TTC549 (cell line): ENCODE results near the gene C2orf78.

Source experiments
- FAIRE-seq: peaks from 2 replicates; lab custom pipeline; 2012; peaks lifted over from hg19 to GRCh38; lab: Jason Lieb, UNC

C2orf78 gene

DNA sequence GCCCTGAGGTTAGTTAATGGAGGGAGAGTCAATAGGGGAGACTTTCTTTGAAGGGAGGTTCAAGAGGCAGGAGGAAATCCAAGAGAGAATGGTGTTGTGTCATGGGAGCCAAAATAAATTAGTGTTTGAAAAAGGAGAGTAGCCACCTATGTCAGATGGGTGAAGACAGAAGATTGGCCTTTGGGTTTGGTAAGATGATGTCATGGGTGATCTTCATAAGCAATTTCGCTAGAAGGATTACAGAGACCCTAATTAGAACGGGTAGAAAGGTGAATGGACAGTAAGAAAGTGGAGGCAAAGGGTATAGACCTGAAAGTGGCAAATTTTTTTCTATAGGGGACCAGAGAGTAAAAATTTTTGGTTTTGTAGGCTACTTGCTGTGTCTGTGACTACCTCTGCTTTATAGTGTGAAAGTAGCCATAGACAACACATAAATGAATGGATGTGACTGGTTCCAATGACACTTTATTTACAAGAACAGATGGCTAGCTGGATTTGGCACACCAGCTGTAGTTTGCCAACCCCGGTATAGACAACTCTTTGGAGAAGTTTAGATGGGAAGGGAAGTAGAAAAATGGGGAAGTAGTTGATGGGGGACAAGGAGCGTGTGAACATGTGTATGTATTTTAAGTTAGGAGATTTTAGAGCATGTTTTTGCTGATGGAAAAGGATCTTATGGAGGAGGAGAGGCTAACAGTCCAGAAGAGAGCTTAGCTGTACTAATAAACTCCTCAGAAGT is 54.0 kb downstream of the C2orf78 start:
- FAIRE-seq: no peak

DNA sequence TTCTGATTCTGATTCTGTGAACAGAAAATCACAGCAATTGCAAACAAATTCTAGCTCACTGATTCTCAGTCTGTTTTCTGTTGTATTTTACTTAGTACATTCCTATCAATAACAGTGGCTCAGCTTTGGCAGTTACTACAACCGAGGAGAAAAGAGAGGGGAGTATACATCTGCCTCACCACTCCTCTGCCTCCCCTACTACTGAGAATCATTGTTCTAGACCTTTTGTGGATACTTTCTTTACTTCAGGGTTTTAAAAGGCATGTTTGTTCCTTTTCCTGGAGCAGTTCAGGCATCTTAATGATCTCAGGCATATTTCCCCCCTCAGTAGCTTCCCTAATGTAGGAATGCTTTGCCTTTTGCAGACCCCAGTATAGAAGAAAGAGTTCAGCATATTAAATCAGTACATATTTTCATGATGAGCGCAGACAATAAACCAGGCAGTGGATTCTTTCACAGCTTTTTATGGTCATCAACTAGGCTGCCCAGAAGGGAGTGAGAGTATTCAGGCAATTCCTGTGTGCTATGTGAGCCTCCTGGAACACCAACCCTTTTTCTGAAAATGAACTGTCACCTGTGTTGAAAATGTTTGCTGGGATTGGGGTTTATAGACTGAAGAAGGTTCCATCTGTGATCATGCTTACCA is 55.0 kb downstream of the C2orf78 start:
- FAIRE-seq: no peak

DNA sequence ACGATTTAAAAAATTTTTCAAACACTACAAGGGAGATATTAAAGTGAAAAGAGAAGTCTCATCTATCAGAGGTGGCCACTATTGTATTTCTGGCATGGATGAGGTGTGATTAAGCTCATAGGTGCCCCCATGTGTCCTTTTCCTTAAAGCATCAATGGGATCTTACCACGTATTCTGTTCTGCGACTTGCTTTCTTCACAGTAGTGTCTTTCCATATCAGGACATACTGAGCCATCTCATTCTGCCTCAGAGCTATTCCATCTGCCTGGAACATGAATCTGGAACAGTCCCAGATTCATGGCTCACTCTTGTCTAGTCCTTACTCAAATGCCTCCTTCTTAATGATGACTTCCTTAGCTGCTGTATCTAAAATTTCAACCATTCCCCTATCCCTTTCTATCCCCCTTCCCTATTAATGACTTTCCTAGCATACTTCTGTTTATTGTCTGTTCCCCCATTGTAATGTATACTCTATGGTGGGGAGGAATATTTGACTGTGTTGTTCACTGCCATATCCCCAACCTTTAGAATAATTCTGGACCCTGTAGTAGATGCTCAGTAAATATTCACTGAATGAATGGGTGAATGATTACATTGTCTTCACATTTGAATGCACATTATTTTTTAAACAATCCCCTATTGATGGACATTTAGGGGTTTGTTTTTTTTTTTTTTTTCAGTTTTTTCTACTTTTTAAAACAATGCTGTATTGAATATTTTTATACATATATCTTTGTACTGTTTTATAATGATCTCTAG is 55.8 kb downstream of the C2orf78 start:
- FAIRE-seq: no peak

DNA sequence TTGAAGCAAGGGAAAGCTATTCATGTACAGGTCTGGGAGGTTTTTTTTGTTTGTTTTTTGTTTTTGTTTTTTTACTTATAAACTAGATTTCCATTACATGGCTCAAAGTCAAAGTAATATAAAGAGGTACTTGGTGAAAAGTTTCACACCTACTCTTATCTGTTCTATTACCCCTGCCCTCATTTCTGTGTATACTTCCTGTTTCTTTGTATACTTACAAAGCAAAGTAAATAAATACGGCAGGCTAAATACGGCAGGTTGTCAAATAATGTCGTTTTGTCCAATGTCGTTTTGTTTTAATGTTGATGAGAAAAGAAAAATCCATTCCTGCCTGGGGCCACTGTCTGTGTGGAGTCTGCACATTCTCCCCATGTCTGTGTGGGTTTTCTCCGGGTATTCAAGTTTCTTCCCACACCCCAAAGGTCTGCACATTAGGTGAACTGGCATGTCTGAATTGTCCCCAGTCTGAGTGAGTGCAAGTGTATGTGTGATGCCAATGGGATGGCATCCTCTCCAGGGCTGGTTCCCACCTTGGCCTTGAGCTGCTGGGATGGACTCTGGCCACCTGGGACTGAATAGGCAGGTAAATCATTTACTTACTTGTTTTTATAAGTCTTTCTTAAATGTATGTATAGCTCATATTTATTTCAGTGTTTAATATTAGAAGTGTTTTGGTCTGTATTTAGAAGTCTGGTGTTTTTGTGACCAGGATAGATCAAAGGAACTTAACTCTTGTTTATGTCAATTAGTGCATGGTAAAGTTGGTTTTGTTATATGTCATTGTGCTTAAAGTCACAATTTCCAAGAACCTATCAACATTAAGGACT is 58.1 kb downstream of the C2orf78 start:
- no peak for FAIRE-seq

DNA sequence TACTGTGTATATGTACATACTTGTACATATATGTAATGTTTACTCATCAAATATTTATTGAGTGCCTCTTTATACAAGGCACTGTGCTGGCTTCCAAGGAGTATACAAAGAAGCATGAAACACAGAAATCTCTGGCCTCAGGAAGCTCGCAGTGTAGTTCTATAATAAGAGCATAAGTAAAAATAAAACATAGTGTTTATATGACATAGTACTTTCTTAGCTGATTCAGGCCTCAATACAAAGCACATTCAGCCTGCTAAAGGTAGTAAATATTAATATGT is 58.7 kb downstream of the C2orf78 start:
- no peak for FAIRE-seq

DNA sequence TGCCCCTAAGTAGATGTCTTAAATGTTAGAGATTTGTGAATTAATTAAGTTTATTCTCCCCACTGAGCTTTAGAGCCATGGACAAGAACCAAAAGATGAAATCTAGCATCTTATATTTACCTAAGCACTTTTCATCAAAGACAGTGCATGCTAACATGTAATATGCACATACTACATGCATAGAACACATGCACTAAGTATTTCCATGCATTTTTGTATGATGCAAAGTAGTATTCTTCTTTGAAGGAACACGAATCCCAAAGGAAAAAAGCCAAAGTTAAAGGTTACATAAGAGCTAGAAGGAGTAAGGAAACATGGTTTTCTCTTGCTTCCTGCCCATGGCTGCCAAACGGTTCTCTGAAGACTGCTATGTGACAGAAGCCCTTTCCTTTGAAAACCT is 60.1 kb downstream of the C2orf78 start:
- no peak for FAIRE-seq

DNA sequence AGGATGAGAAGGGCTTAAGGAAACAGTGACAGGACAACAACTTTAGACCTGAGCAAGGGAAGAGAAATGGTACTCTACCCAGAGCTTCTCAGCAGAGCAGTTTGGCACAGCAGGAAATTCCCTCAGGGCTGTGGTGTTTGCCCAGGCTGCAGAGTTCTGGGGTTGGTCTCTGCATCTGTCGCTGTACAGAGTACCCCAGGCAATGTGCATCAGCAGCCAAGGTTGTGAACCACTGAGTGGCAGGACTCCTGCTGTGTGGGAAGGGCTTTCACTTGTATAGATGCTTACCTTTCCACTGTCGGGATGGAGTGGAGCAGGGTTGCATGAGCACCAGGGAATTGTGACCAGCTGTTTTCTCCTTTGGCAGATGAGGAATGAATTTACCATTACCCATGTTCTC is 66.0 kb downstream of the C2orf78 start:
- FAIRE-seq: no peak

DNA sequence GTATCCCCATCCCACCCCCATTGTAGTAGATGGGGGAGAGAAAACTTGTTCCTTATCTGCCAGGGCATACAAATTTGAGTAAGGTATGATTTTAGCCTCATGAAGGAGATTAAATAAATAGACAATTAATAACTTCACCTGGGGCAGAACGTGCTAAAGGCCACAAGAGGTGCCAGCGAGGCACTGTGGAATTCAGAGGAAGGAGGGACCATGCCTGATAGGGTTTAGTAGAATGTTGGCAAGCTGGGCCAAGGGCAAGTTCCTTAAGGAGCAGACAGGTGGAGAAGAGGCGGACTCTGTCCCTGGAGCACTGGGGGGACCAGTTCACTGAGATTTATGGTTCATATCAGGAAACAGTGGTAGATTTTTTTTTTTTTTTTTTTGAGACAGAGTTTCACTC is 67.3 kb downstream of the C2orf78 start:
- no peak for FAIRE-seq

DNA sequence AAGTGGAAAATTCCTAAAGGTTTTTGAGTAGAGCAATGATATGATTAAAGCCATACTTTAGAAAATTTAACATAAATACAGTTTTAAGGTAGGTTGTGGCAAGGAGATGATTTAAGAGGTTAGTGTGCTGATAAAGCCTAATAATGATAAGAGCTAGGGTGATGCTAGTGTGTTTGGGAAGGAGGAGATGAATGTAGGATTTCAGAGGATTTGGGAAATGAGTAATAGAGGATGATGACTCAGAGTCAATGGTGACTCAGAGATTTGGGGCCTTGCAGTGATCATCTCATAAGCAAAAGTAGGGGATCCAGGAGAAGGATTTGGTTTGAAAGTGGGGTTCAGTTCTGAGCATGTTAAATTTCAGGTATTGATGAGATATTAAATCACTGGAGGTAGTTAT is 68.0 kb downstream of the C2orf78 start:
- FAIRE-seq: no peak

DNA sequence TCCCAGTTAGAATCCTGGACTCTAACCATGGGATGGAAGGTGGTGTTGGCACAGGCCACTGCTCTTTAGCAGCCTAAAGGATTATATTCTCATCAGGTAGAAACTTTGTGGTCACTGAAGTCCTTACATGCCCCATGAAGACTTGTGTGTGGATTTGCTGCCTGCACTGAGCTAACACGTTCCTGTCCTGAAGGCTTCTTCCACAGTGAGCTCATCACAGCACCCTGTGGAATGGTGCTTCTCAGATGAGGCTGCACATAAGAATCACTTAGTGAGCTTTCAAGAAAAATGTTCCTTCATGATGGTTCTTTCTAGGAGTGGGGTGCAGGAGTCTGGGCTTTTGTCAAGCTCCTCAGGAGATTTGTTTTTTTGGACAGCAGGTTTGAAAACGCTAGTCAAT is 71.5 kb downstream of the C2orf78 start:
- FAIRE-seq: no peak

DNA sequence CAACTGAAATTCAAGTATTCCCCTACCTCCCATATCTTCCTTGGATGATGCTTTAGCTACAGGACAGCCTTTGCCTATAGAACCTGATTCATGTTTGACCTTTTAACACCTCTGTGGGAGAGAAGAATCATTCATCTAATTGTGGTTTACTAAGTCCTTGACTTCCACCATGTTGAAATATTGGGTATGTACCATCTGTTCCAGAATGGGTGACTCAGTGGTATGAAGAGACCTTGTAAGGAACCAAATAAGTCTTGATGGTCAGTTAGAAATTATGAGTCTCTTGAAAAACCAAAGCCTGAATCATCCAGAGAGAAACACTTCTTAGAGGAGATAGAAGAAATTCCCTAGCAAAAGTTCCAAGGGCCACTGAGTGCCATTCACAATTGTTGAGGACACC is 72.2 kb downstream of the C2orf78 start:
- no peak for FAIRE-seq

DNA sequence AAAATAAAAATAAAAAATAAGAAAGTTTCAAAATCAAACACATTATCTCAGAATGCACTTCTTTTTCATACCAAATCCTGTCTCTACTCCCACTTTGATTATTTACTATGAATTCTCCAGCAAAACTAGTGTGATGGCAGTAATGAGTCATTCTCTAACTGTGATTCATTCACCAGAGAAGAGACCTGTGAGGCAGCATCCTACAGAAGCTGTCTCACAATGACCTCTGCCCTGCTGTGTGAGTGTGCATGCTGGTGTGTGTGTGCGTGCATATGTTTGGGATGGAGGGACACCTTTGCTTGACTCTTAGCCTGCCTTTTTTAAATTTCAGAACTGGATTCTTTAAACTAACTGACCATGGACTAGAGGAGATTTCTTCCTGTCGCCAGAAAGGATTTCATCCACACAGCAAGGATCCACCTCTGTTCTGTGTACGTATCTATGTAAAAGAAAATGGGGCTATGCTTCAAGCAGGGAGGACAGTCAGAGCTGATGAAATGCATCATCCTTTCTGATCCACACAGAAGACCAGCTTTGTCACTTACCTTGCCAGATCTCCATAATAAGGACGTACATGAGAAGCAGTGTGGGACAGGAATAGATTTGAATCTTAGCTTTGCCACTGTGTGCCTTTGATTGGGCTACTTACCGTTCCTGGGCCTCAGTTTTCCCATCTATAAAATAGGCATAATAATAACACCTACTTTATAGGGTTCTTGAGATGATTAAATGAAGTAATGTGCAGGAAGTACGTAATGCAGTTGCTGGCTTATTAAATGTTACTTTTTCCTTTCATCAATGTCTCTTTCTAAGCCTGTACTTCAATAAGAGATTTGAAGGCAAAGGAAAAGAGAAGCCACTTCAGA is 76.0 kb downstream of the C2orf78 start:
- no peak for FAIRE-seq

DNA sequence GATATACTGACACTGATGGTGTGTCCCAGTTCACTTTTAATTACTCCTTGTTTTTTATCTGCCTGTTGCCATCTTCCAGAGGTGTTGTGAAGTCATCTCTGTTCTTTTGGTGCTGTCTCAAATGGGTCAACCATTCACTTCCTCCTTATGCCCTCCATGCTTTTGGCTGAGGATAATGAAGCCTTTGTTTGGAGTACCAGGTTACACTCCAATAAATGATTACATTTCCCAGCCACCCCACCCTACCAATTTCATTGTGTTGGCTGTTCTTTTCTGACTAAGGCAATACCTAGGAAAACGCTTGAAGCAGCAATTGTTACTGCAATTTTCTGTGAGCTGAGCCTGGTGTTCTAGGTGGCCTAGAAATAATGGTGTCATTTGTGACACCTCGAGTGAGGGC is 79.0 kb downstream of the C2orf78 start:
- no peak for FAIRE-seq
